NCI-H446 treated with DMSO at 0.1 percent for 48 hours (cell line): ENCODE data around the gene CHSY3.

ENCODE experiments used
- DNase-seq: peaks from one replicate; lab custom pipeline; 2025; lab: John Stamatoyannopoulos, UW

Gene CHSY3

GRCh38 chr5:130096483-130096882, 192.2 kb downstream of the CHSY3 start:
- DNase-seq: no peak

- no peak for DNase-seq
Measured at GRCh38 chr5:130099008-130099407, 194.7 kb downstream of the CHSY3 start.

- no peak for DNase-seq
Measured at GRCh38 chr5:130102375-130102774, 198.1 kb downstream of the CHSY3 start.

GRCh38 chr5:130102960-130103359, 198.7 kb downstream of the CHSY3 start:
- DNase-seq: no peak

GRCh38 chr5:130104895-130105688, 200.8 kb downstream of the CHSY3 start:
- no peak for DNase-seq

- DNase-seq: no peak
Measured at GRCh38 chr5:130106480-130106879, 202.2 kb downstream of the CHSY3 start.

GRCh38 chr5:130109152-130109551, 204.9 kb downstream of the CHSY3 start:
- DNase-seq: no peak

GRCh38 chr5:130110328-130110727, 206.1 kb downstream of the CHSY3 start:
- DNase-seq: no peak

- no peak for DNase-seq
Measured at GRCh38 chr5:130111746-130112145, 207.5 kb downstream of the CHSY3 start.

GRCh38 chr5:130112246-130112645, 208.0 kb downstream of the CHSY3 start:
- DNase-seq: no peak

GRCh38 chr5:130115686-130116085, 211.4 kb downstream of the CHSY3 start:
- DNase-seq: no peak

- no peak for DNase-seq
Measured at GRCh38 chr5:130116462-130116861, 212.2 kb downstream of the CHSY3 start.

GRCh38 chr5:130116972-130117371, 212.7 kb downstream of the CHSY3 start:
- no peak for DNase-seq

GRCh38 chr5:130126746-130127145, 222.5 kb downstream of the CHSY3 start:
- DNase-seq: no peak

- DNase-seq: no peak
Measured at GRCh38 chr5:130135506-130135905, 231.2 kb downstream of the CHSY3 start.

- DNase-seq: no peak
Measured at GRCh38 chr5:130136300-130136699, 232.0 kb downstream of the CHSY3 start.

GRCh38 chr5:130137681-130138080, 233.4 kb downstream of the CHSY3 start:
- no peak for DNase-seq

GRCh38 chr5:130138406-130139045, 234.3 kb downstream of the CHSY3 start:
- no peak for DNase-seq

- DNase-seq: no peak
Measured at GRCh38 chr5:130141659-130142320, 237.5 kb downstream of the CHSY3 start.

GRCh38 chr5:130151239-130151638, 247.0 kb downstream of the CHSY3 start:
- DNase-seq: no peak

GRCh38 chr5:130155345-130156011, 251.2 kb downstream of the CHSY3 start:
- DNase-seq: no peak

GRCh38 chr5:130158036-130158435, 253.8 kb downstream of the CHSY3 start:
- no peak for DNase-seq

GRCh38 chr5:130159968-130160367, 255.7 kb downstream of the CHSY3 start:
- no peak for DNase-seq
